Epidermal melanocyte (primary cell): ENCODE data around the gene PLAGL2.

Experiments
- DNase-seq: peaks from one replicate; pipeline ENCODE4 v3.0.0; 2011; ENCODE audit warnings: low spot score; ENCODE audit not compliant: insufficient read length

Gene PLAGL2

GRCh38 chr20:32153156-32153665 lies 54.3 kb downstream of the PLAGL2 start:
- no peak for DNase-seq

GRCh38 chr20:32152421-32153155 lies 55.0 kb downstream of the PLAGL2 start:
- DNase-seq, result no peak

- DNase-seq, result no peak
Observed at GRCh38 chr20:32150291-32150848, 57.2 kb downstream of the PLAGL2 start.

GRCh38 chr20:32149566-32150170 lies 57.9 kb downstream of the PLAGL2 start:
- no peak for DNase-seq

- no peak for DNase-seq
Observed at GRCh38 chr20:32144898-32145662, 62.5 kb downstream of the PLAGL2 start.

GRCh38 chr20:32142991-32143390 lies 64.6 kb downstream of the PLAGL2 start:
- DNase-seq, result no peak
